ENCODE measurements around the gene RPGR. TPM values are rescaled to one million over a fixed set of nuclear protein-coding genes. Genes with fewer than 3 reads are reported as not detected.

RPGR gene
- total RNA-seq, 4 donors from 2014 or later = 30.6 to 84.1 (median 57.1) TPM

- no peak for TF ChIP-seq CTCF (IDR thresholded peaks at IDR 0.05; ENCODE audit: low read depth)
Measured at GRCh38 chrX:38346150-38346549, 18.8 kb upstream of the RPGR start.

- TF ChIP-seq CTCF (IDR thresholded peaks at IDR 0.05; ENCODE audit: low read depth) = no peak
Measured at GRCh38 chrX:38342853-38343778, 15.8 kb upstream of the RPGR start.

GRCh38 chrX:38341442-38341841 lies 14.1 kb upstream of the RPGR start:
- no peak for TF ChIP-seq CTCF (IDR thresholded peaks at IDR 0.05; ENCODE audit: low read depth)

- TF ChIP-seq CTCF (IDR thresholded peaks at IDR 0.05; ENCODE audit: low read depth) = no peak
Measured at GRCh38 chrX:38336538-38337240, 9.4 kb upstream of the RPGR start.

GRCh38 chrX:38335382-38335781 lies 8.1 kb upstream of the RPGR start:
- no peak for TF ChIP-seq CTCF (IDR thresholded peaks at IDR 0.05; ENCODE audit: low read depth)

- TF ChIP-seq CTCF (IDR thresholded peaks at IDR 0.05; ENCODE audit: low read depth) = no peak
Measured at GRCh38 chrX:38332505-38332904, 5.2 kb upstream of the RPGR start.

GRCh38 chrX:38327775-38328081 lies 419 bp upstream of the RPGR start:
- no peak for TF ChIP-seq CTCF (IDR thresholded peaks at IDR 0.05; ENCODE audit: low read depth)

Data from subcutaneous adipose tissue (tissue), 4 donors.